Esophagus squamous epithelium (tissue), 5 donors: ENCODE measurements around the gene ZMYND15. TPM values are rescaled to one million over a fixed set of nuclear protein-coding genes. Genes with fewer than 3 reads are reported as not detected.
A peak's percentile ranks its signal among the peaks of the same experiment; 100 is the strongest.

Experiments used
- DNase-seq: peaks from one replicate; lab custom pipeline; 2025; lab: John Stamatoyannopoulos, UW
- H3K27ac ChIP-seq, 4 donors: fragments of 200-600 bp; sonication (generic); one replicate each; pipeline ENCODE4 v1.5.1; 2016 to 2019; ENCODE audit warnings: mild to moderate bottlenecking in 1 of 4
- H3K27me3 ChIP-seq, 4 donors: fragments of 200-600 bp; sonication (generic); 1 replicate in 3 of 4; 2 replicates in 1 of 4; pipeline versions ENCODE4 v1.5.1 to v1.6.0; 2017 to 2021; ENCODE audit warnings: antibody characterized with exemption in 1 of 4
- H3K36me3 ChIP-seq, 3 donors: fragments of 200-600 bp; sonication (generic); one replicate each; pipeline ENCODE4 v1.5.1; 2016 to 2019
- H3K4me1 ChIP-seq, 3 donors: fragments of 200-600 bp; sonication (generic); one replicate each; pipeline ENCODE4 v1.5.1; 2017 to 2019
- H3K4me3 ChIP-seq, 4 donors: fragments of 200-600 bp; sonication (generic); 1 replicate in 3 of 4; 2 replicates in 1 of 4; pipeline ENCODE4 v1.5.1; 2016 to 2019; ENCODE audit warnings: mild to moderate bottlenecking in 2 of 4, moderate library complexity in 1 of 4
- H3K9me3 ChIP-seq, 3 donors: fragments of 200-600 bp; sonication (generic); one replicate each; pipeline ENCODE4 v1.5.1; 2016 to 2019
- POLR2A ChIP-seq, 4 donors: fragments of 450-650 bp; IDR thresholded peaks; one replicate each; pipeline ENCODE4 v1.6.1; 2017; ENCODE audit warnings: antibody characterized with exemption in 4 of 4, mild to moderate bottlenecking in 4 of 4, moderate library complexity in 3 of 4
- WGBS, 2 donors: methylation state at CpG; one replicate each; pipeline ENCODE4 v1.1.5; 2018; 5-methylcytosine and 5-hydroxymethylcytosine counted together
- intact Hi-C: fragments of 100-400 bp; cut with DNase I; formaldehyde crosslinking; loops from one replicate; pipeline ENCODE4 v1.15.0; 2022
- total RNA-seq, 4 donors: library from RNA; depleted of rRNA; stranded (reverse); fragments of >200 nt; gene quantifications; one replicate each; pipeline ENCODE4 v1.1.0, GENCODE V29; 2016
- TF ChIP-seq, protein P1 (sequence below), 6 experiments: fragments of 450-650 bp in 4 of 6; fragments of 200-600 bp in 2 of 6; sonication (generic) in 2 of 6; IDR thresholded peaks; one replicate each; pipeline ENCODE4 v1.5.1; 2016 to 2019; ENCODE audit warnings: antibody characterized with exemption in 6 of 6, mild to moderate bottlenecking in 4 of 6, moderate library complexity in 4 of 6
- donor health status: DM: yes; HTN: yes; CAD: no.

The ZMYND15 gene
- total RNA-seq, 4 donors from 2014 or later: 1.1 to 1.7 TPM; not detected in 2

DNA sequence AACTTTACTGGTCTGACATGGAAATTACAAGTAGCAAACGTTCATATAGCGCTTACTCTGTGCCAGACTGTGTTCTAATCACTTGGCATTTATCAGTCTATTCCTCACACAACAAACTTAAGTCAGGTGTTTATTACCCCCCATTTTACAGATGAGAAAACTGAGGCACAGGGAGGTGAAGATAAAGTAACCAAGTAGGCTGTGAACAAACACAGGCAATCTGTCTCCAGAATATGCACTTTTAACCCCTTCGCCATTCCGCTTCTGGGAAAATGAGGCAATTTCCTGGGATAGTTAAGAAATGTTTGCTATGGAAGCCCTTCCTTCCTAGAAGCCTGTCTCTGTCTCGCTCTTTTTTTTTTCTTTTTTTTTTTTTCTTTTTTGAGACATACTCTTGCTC, 12.3 kb downstream of the ZMYND15 start:
- intact Hi-C loops: no loop called here
- no peak for DNase-seq

GRCh38 chr17:4753392-4753791, 13.8 kb downstream of the ZMYND15 start:
- peaks cover 0 to 79% (median 0%) of the 10 kb centered on the region in 4 donors for H3K27me3 ChIP-seq
- no peak overlapping the region for H3K4me3 ChIP-seq
- H3K27ac ChIP-seq: no peak overlapping the region
- intact Hi-C loops: no loop called here
- H3K9me3 ChIP-seq: no peaks in the 10 kb centered on the region
- no peaks in the 10 kb centered on the region for H3K36me3 ChIP-seq
- DNase-seq: no peak
- peaks cover 0 to 4% (median 0%) of the 10 kb centered on the region in 3 donors for H3K4me1 ChIP-seq
- 78 to 88% methylated on average over 1 of the region's 1 CpG for WGBS, 2 donors
- TF ChIP-seq, protein P1, sequence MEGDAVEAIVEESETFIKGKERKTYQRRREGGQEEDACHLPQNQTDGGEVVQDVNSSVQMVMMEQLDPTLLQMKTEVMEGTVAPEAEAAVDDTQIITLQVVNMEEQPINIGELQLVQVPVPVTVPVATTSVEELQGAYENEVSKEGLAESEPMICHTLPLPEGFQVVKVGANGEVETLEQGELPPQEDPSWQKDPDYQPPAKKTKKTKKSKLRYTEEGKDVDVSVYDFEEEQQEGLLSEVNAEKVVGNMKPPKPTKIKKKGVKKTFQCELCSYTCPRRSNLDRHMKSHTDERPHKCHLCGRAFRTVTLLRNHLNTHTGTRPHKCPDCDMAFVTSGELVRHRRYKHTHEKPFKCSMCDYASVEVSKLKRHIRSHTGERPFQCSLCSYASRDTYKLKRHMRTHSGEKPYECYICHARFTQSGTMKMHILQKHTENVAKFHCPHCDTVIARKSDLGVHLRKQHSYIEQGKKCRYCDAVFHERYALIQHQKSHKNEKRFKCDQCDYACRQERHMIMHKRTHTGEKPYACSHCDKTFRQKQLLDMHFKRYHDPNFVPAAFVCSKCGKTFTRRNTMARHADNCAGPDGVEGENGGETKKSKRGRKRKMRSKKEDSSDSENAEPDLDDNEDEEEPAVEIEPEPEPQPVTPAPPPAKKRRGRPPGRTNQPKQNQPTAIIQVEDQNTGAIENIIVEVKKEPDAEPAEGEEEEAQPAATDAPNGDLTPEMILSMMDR (IDR thresholded peaks at IDR 0.05): no peak
- TF ChIP-seq POLR2A (IDR thresholded peaks at IDR 0.05): no peak

More for the DNA sequence above, 12.3 kb downstream of the ZMYND15 start:
- TF ChIP-seq, protein P1 (IDR thresholded peaks at IDR 0.05): no peak
- TF ChIP-seq POLR2A (IDR thresholded peaks at IDR 0.05): no peak
- WGBS, 2 donors: 56 to 71% methylated on average over 5 of the region's 5 CpGs
- H3K9me3 ChIP-seq: no peaks in the 10 kb centered on the region
- H3K4me3 ChIP-seq: no peak overlapping the region
- no peaks in the 10 kb centered on the region for H3K36me3 ChIP-seq
- peaks cover 0 to 76% (median 0%) of the 10 kb centered on the region in 4 donors for H3K27me3 ChIP-seq
- H3K27ac ChIP-seq: no peak overlapping the region
- H3K4me1 ChIP-seq: peaks cover 0 to 10% (median 0%) of the 10 kb centered on the region in 3 donors

DNA sequence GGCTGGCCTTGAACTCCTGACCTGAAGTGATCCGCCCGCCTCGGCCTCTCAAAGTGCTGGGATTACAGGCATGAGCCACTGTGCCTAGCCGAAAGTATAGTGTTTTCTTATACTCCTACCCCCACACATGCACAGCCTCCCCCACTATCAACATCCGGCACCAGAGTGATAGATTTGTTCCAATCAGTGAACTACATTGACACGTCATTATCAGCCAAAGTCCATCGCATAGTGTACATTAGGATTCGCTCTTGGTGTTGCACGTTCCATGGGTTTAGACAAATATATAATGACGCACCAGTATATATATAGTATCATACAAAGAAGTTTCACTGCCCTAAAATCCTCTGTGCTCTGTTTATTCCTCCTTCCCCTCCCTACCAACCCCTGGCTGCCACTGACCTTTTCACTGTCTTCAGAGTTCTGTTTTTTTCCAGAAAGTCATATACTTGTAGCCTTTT, 20.2 kb downstream of the ZMYND15 start:
- H3K4me3 ChIP-seq: no peak overlapping the region
- no peaks in the 10 kb centered on the region for H3K36me3 ChIP-seq
- intact Hi-C loops: no loop called here
- no peaks in the 10 kb centered on the region for H3K9me3 ChIP-seq
- WGBS, 2 donors: 76 to 86% methylated on average over 7 to 10 of the region's 10 CpGs
- no peaks in the 10 kb centered on the region for H3K4me1 ChIP-seq
- no peak for DNase-seq
- H3K27me3 ChIP-seq: peaks cover 0 to 42% (median 0%) of the 10 kb centered on the region in 4 donors
- TF ChIP-seq, protein P1 (IDR thresholded peaks at IDR 0.05): no peak
- no peak for TF ChIP-seq POLR2A (IDR thresholded peaks at IDR 0.05)
- no peak overlapping the region for H3K27ac ChIP-seq

GRCh38 chr17:4764595-4764994, 25.0 kb downstream of the ZMYND15 start:
- TF ChIP-seq, protein P1 (IDR thresholded peaks at IDR 0.05): no peak
- no peak for TF ChIP-seq POLR2A (IDR thresholded peaks at IDR 0.05)
- Histone ChIP-seq H3K9me3 (no peaks in the 10 kb centered on the region), H3K27me3 (peaks cover 0 to 10% (median 0%) of the 10 kb centered on the region in 4 donors), H3K36me3 (no peaks in the 10 kb centered on the region), H3K4me3 (no peak overlapping the region), H3K27ac (peak overlapping the region in 2 of 4 donors; percentile 29 to 64), H3K4me1 (no peaks in the 10 kb centered on the region)
- DNase-seq: no peak
- intact Hi-C loops: no loop called here
- 46 to 71% methylated on average over 1 to 3 of the region's 3 CpGs for WGBS, 2 donors

DNA sequence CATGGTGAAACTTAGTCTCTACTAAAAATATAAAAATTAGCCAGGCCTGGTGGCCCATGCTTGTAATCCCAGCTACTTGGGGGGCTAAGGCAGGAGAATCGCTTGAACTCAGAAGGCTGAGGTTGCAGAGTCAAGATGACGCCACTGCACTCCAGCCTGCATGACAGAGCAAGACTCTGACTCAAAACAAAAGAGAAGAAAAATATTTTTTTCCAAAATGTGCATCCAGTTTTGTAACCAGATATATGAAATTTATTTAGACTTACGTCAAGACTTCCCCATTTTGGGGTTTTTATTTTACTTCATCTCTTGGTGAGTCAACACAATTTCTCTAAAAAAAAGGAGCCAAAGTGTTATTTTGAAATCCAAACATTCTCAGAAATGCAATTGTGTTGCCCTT, 26.6 kb downstream of the ZMYND15 start:
- Histone ChIP-seq H3K36me3 (no peaks in the 10 kb centered on the region), H3K27me3 (no peaks in the 10 kb centered on the region), H3K9me3 (no peaks in the 10 kb centered on the region), H3K4me1 (no peaks in the 10 kb centered on the region), H3K4me3 (no peak overlapping the region), H3K27ac (peak overlapping the region in 2 of 4 donors; percentile 50 to 67)
- WGBS, 2 donors: 72 to 74% methylated on average over 3 of the region's 3 CpGs
- intact Hi-C loops: no loop called here
- no peak for TF ChIP-seq POLR2A (IDR thresholded peaks at IDR 0.05)
- TF ChIP-seq, protein P1 (IDR thresholded peaks at IDR 0.05): no peak
- no peak for DNase-seq
